Spleen (tissue), 11 donors: ENCODE results near the gene NADK2. TPM values are rescaled to one million over a fixed set of nuclear protein-coding genes. Genes with fewer than 3 reads are reported as not detected.
"Not testable (repeated sequence)": the region's sequence is repeated elsewhere in the genome, so short reads cannot be mapped to it uniquely, and the experiment has no call there.

Experiments
- DNase-seq: peaks from one replicate; pipeline ENCODE4 v3.0.0-alpha.2; 2020
- H3K27ac ChIP-seq, 8 donors: fragments of 200-600 bp; sonication (generic) in 7 of 8; 1 replicate in 4 of 8; 2 replicates in 4 of 8; pipeline versions ENCODE4 v1.5.0 to v1.8.0; 2016 to 2021; ENCODE audit warnings: inconsistent platforms in 4 of 8, mild to moderate bottlenecking in 4 of 8, moderate library complexity in 1 of 8
- H3K27me3 ChIP-seq, 7 donors: fragments of 200-600 bp; sonication (generic) in 6 of 7; replicated peaks in 1 of 7; 1 replicate in 4 of 7; 2 replicates in 3 of 7; pipeline versions ENCODE4 v1.5.0 to v1.8.0; 2016 to 2021; ENCODE audit warnings: inconsistent platforms in 3 of 7, mild to moderate bottlenecking in 1 of 7
- H3K36me3 ChIP-seq, 6 donors: fragments of 200-600 bp; sonication (generic) in 5 of 6; 1 replicate in 4 of 6; 2 replicates in 2 of 6; pipeline versions ENCODE4 v1.5.0 to v1.8.0; 2016 to 2021; ENCODE audit warnings: inconsistent platforms in 2 of 6
- H3K4me1 ChIP-seq, 6 donors: fragments of 200-600 bp; sonication (generic) in 5 of 6; 1 replicate in 3 of 6; 2 replicates in 3 of 6; pipeline versions ENCODE4 v1.5.0 to v1.8.0; 2016 to 2021; ENCODE audit warnings: inconsistent platforms in 3 of 6
- H3K4me3 ChIP-seq, 8 donors: fragments of 200-600 bp; sonication (generic) in 7 of 8; 1 replicate in 4 of 8; 2 replicates in 4 of 8; pipeline versions ENCODE4 v1.5.0 to v1.8.0; 2016 to 2021; ENCODE audit warnings: inconsistent platforms in 4 of 8, mild to moderate bottlenecking in 4 of 8, moderate library complexity in 2 of 8
- H3K9me3 ChIP-seq, 8 donors: fragments of 200-600 bp; sonication (generic) in 7 of 8; 1 replicate in 4 of 8; 2 replicates in 4 of 8; pipeline versions ENCODE4 v1.5.0 to v1.8.0; 2016 to 2021; ENCODE audit warnings: inconsistent platforms in 4 of 8
- CTCF ChIP-seq, 11 experiments: fragments of 200-600 bp in 7 of 11; fragments of 450-650 bp in 4 of 11; sonication (generic) in 4 of 11; IDR thresholded peaks in 8 of 11; conservative IDR thresholded peaks in 3 of 11; 1 replicate in 7 of 11; 2 replicates in 4 of 11; pipeline versions ENCODE4 v1.4.0 to v1.8.0; 2016 to 2021; ENCODE audit warnings: antibody characterized with exemption in 11 of 11, inconsistent platforms in 4 of 11, mild to moderate bottlenecking in 1 of 11
- POLR2A ChIP-seq, 3 donors: fragments of 450-650 bp; IDR thresholded peaks; one replicate each; pipeline ENCODE4 v1.5.1; 2017; ENCODE audit warnings: antibody characterized with exemption in 3 of 3, mild to moderate bottlenecking in 1 of 3
- POLR2AphosphoS5 ChIP-seq, 3 donors: sonication (generic); formaldehyde crosslinking; IDR thresholded peaks; one replicate each; pipeline ENCODE4 v1.5.1; 2017; ENCODE audit warnings: antibody characterized with exemption in 3 of 3
- WGBS, 5 donors: extraction: QIAGEN DNeasy Blood & Tissue Kit in 3 of 5; methylation state at CpG; one replicate each; pipeline versions ENCODE4 v1.1.5 to v1.1.7; 2013 to 2018; 5-methylcytosine and 5-hydroxymethylcytosine counted together
- intact Hi-C: fragments of 100-400 bp; cut with DNase I; formaldehyde crosslinking; loops from one replicate; pipeline ENCODE4 v1.15.0; 2023; ENCODE audit warnings: low total_unique reads
- polyA plus RNA-seq, 3 donors: library from polyadenylated mRNA; stranded (reverse); fragments of 200-250 nt; gene quantifications; one replicate each; pipeline ENCODE4 v1.2.1, GENCODE V29; 2013
- total RNA-seq, 7 donors: library from RNA; depleted of rRNA in 3 of 7; stranded (reverse); fragments of >200 nt in 3 of 7; fragmentation: NEBNext Ultra II Directional in 4 of 7; extraction: Animal tissue kit (Norgen Biotek cat#: 25700) in 4 of 7; gene quantifications; one replicate each; pipeline versions ENCODE4 v1.1.0 to v1.2.1, GENCODE V29; 2016 to 2021
- donor health status: healthy with polysubstance abuse.
- donor health status: DM: no; HTN: no; CAD: no; lungs with moderate emphysema.
- donor health status: DM: no; HTN: no; CAD: no.
- donor health status: Bipolar disorder and iron deficiency.
- donor health status: healthy.
- donor health status: DM: no; HTN: no; CAD: no.
- donor health status: DM: yes; HTN: yes; CAD: no.

Gene NADK2
- total and polyA plus RNA-seq, 10 donors: 5.3 to 21.8 (median 15.9) TPM

DNA sequence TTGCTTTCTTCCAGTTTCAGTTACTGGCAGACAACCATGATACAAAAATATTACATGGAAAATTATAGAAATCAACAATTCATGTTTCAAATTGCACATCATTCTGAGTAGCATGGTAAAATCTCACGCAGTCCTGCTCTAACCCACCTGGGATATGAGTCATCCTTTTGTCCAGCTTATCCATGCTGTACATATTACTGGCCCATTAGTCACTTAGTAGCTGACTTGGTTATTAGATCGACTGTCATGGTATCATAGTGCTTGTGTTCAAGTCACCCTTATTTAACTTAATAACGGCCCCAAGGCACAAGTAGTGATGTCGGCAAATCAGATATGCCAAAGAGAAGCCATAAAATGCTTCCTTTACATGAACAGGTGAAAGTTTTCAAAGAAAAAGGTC lies 41.2 kb downstream of the NADK2 start:
- 94 to 98% (median 95%) methylated on average over 4 of the region's 4 CpGs for WGBS, 5 donors
- H3K4me3 ChIP-seq: no peak overlapping the region
- peaks cover 0 to 88% (median 31%) of the 10 kb centered on the region in 6 donors for H3K36me3 ChIP-seq
- no peak overlapping the region for H3K27ac ChIP-seq
- intact Hi-C loops: no loop called here
- TF ChIP-seq CTCF (IDR thresholded peaks at IDR 0.05 in 8 of 11, conservative IDR thresholded peaks at IDR 0.05 in 3 of 11) (no peak), POLR2AphosphoS5 (IDR thresholded peaks at IDR 0.05) (no peak), POLR2A (IDR thresholded peaks at IDR 0.05) (no peak)
- no peak for DNase-seq
- no peaks in the 10 kb centered on the region for H3K4me1 ChIP-seq
- H3K9me3 ChIP-seq: no peaks in the 10 kb centered on the region
- H3K27me3 ChIP-seq: no peaks in the 10 kb centered on the region

DNA sequence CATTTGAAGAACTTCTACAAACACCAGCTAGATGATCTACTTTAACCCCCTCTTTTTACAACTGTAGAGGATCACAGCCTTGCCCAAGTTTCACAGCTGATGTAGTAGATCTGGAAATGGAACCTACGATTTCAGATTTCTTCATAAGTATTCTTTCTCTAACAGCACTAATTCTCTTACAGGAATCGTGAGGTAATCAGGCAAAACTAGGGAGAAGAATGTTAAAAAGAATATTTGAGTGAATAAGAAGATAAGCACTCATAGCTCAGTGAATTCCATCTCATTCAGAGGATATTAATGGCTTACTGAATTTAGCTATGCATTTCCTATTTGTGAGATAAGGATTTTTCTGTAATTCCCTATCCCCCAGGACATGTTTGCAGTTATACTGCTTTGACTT lies 42.1 kb downstream of the NADK2 start:
- no peak for DNase-seq
- no peak overlapping the region for H3K4me3 ChIP-seq
- H3K27me3 ChIP-seq: no peaks in the 10 kb centered on the region
- peaks cover 0 to 88% (median 32%) of the 10 kb centered on the region in 6 donors for H3K36me3 ChIP-seq
- WGBS, 5 donors: 69 to 91% (median 87%) methylated on average over 2 of the region's 2 CpGs
- H3K27ac ChIP-seq: no peak overlapping the region
- no peaks in the 10 kb centered on the region for H3K4me1 ChIP-seq
- no peaks in the 10 kb centered on the region for H3K9me3 ChIP-seq
- TF ChIP-seq CTCF (IDR thresholded peaks at IDR 0.05 in 8 of 11, conservative IDR thresholded peaks at IDR 0.05 in 3 of 11): no peak
- no peak for TF ChIP-seq POLR2AphosphoS5 (IDR thresholded peaks at IDR 0.05)
- TF ChIP-seq POLR2A (IDR thresholded peaks at IDR 0.05): no peak
- intact Hi-C loops: no loop called here

DNA sequence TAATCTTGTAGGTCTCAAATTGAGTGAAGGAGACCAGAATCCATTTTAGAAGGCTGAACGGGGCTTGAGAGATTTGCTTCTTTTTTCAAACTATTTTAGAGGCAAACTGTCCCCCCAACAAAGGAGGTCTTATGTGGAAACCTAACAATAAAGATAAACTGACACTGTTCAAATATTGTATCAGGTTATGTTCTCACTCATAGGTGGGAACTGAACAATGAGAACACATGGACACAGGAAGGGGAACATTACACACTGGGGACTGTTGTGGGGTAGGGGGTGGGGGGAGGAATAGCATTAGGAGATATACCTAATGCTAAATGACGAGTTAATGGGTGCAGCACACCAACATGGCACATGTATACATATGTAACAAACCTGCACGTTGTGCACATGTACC lies 42.9 kb downstream of the NADK2 start:
- H3K27me3 ChIP-seq, DNase-seq, H3K4me3 ChIP-seq, H3K4me1 ChIP-seq, H3K27ac ChIP-seq, intact Hi-C loops, H3K9me3 ChIP-seq: not testable (repeated sequence)
- WGBS, 5 donors: 84 to 99% (median 88%) methylated on average over 2 to 3 of the region's 3 CpGs
- H3K36me3 ChIP-seq: peaks cover 0 to 88% (median 32%) of the 10 kb centered on the region in 6 donors

DNA sequence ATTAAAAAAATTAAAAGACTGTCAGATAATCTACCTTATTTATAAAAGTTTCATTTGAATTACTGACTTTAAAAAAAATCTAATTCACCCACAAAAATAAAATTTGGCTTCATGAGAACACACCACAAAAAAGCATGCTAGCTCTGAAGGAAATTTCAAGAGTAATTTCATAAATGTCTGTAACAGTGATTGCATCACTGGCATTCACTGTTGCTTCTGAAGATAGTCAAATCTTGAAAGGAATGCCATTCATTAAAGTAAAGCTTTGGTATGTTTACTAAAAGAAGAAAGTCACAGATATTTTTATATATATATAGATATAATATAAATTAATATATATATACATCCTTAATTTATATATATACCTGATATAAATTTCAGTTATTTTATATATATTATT lies 43.4 kb downstream of the NADK2 start:
- intact Hi-C loops: no loop called here
- DNase-seq: no peak
- Histone ChIP-seq H3K27ac (no peak overlapping the region), H3K4me3 (no peak overlapping the region), H3K4me1 (no peaks in the 10 kb centered on the region), H3K9me3 (no peaks in the 10 kb centered on the region), H3K27me3 (no peaks in the 10 kb centered on the region), H3K36me3 (peaks cover 0 to 88% (median 32%) of the 10 kb centered on the region in 6 donors)
- TF ChIP-seq POLR2AphosphoS5 (IDR thresholded peaks at IDR 0.05) (no peak), CTCF (IDR thresholded peaks at IDR 0.05 in 8 of 11, conservative IDR thresholded peaks at IDR 0.05 in 3 of 11) (no peak)

- Histone ChIP-seq H3K4me3 (no peak overlapping the region), H3K27me3 (no peaks in the 10 kb centered on the region), H3K4me1 (no peaks in the 10 kb centered on the region), H3K9me3 (peaks cover 0 to 21% (median 12%) of the 10 kb centered on the region in 8 donors), H3K36me3 (peaks cover 0 to 91% (median 24%) of the 10 kb centered on the region in 6 donors), H3K27ac (no peak overlapping the region)
- 96 to 98% (median 97%) methylated on average over 5 of the region's 5 CpGs for WGBS, 5 donors
- no peak for TF ChIP-seq POLR2AphosphoS5 (IDR thresholded peaks at IDR 0.05)
- TF ChIP-seq POLR2A (IDR thresholded peaks at IDR 0.05): no peak
- TF ChIP-seq CTCF (IDR thresholded peaks at IDR 0.05 in 8 of 11, conservative IDR thresholded peaks at IDR 0.05 in 3 of 11): no peak
- intact Hi-C loops: no loop called here
- no peak for DNase-seq
Measured at GRCh38 chr5:36193746-36194145, 48.0 kb downstream of the NADK2 start.

- H3K4me1 ChIP-seq, H3K27ac ChIP-seq, H3K27me3 ChIP-seq, H3K4me3 ChIP-seq, DNase-seq, intact Hi-C loops: not testable (repeated sequence)
- 47 to 95% (median 89%) methylated on average over 2 to 4 of the region's 4 CpGs for WGBS, 5 donors
- Histone ChIP-seq H3K9me3 (peaks cover 0 to 15% (median 9%) of the 10 kb centered on the region in 8 donors), H3K36me3 (peaks cover 0 to 86% (median 22%) of the 10 kb centered on the region in 6 donors)
Measured at GRCh38 chr5:36184408-36184807, 57.3 kb downstream of the NADK2 start.
